ENCODE data around the gene PI4K2B.

GRCh38 chr4:25284466-25284865 lies 50.6 kb downstream of the PI4K2B start:
- TF ChIP-seq POLR2AphosphoS5 (IDR thresholded peaks at IDR 0.05; ENCODE audit: low read depth, low read length) (no peak), POLR2A (IDR thresholded peaks at IDR 0.05; ENCODE audit: low read depth, low read length) (no peak), PAX5 (IDR thresholded peaks at IDR 0.05; ENCODE audit: insufficient read depth, low read length, severe bottlenecking) (no peak), TAF1 (IDR thresholded peaks at IDR 0.05; ENCODE audit: low read depth, low read length) (no peak), POU2F2 (IDR thresholded peaks at IDR 0.05; ENCODE audit: low read depth, low read length) (no peak), SPI1 (IDR thresholded peaks at IDR 0.05; ENCODE audit: low read depth, low read length) (no peak)
